Gastrocnemius medialis (tissue), 4 donors: ENCODE results near the gene MYL3.

Source experiments
- CTCF ChIP-seq, 5 experiments: fragments of 450-650 bp in 3 of 5; fragments of 200-600 bp in 2 of 5; sonication (generic) in 2 of 5; IDR thresholded peaks in 4 of 5; conservative IDR thresholded peaks in 1 of 5; 1 replicate in 4 of 5; 2 replicates in 1 of 5; pipeline ENCODE4 v1.5.1; 2016 to 2019; ENCODE audit warnings: antibody characterized with exemption in 5 of 5, mild to moderate bottlenecking in 3 of 5, moderate library complexity in 3 of 5
- POLR2A ChIP-seq, 2 donors: fragments of 450-650 bp; IDR thresholded peaks; one replicate each; pipeline ENCODE4 v1.6.1; 2017; ENCODE audit warnings: antibody characterized with exemption in 2 of 2, mild to moderate bottlenecking in 2 of 2, moderate library complexity in 2 of 2

- TF ChIP-seq CTCF (IDR thresholded peaks at IDR 0.05 in 4 of 5, conservative IDR thresholded peaks at IDR 0.05 in 1 of 5) (no peak), POLR2A (IDR thresholded peaks at IDR 0.05) (no peak)
These were observed 15.7 kb upstream of the MYL3 start for GRCh38 chr3:46878781-46879436.
